LNCaP clone FGC (cell line): ENCODE results near the gene ARHGAP22.

Source experiments
- DNase-seq: peaks from one replicate; pipeline ENCODE4 v3.0.0-alpha.2; 2011; ENCODE audit warnings: low read depth
- H3K4me3 ChIP-seq: 2 replicates; pipeline ENCODE4 v1.5.1; 2011; ENCODE audit warnings: mild to moderate bottlenecking, low read depth, low read length, control low read depth
- TF ChIP-seq, protein P1 (sequence below): IDR thresholded peaks from 2 replicates; pipeline ENCODE4 v1.5.1; 2012; ENCODE audit warnings: mild to moderate bottlenecking; ENCODE audit not compliant: control insufficient read depth, insufficient read depth; ENCODE audit errors: extremely low read depth

Gene ARHGAP22

DNA sequence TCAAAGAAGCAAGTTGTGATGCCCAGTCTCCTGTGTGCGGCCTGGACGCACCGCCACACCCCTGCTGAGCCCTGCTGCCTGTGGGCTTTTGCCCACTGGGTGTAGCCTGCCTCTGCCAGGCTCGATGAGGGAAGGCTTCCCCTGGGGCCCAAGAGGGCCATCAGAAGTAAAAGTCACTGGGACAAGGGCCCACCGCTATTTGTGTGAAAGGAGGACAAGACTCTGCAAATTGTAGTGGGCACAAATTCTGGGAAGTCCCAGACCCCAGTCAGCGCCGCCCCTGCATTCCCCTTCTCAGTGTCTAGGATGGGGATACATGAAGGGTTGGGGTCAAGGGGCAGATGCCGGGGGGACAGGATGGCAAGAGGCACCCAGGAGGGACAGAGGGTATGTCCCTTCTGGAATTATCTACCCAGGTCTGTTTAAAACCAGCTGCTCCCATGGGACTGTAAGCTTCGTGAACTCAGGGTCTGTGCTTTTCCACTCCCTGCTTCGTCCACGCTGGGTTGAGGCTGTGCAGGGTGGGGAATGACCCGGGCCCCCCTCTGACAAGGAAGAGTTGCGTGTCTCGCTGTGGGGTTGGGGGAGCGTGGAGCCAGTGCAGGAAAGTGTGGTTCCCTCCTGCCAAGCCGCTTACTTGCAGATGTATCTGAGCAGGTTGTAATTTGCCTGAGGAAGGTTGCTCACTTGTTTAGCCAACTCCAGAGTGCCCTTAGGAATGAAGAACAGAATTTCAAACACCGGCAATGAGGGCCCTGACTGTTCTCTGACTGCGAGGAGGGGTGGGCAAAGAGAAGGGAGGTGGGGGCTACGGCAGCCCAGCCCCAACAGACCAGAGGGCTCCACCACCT, 151.2 kb downstream of the ARHGAP22 start:
- H3K4me3 ChIP-seq = no peak overlapping the region
- TF ChIP-seq, protein P1, sequence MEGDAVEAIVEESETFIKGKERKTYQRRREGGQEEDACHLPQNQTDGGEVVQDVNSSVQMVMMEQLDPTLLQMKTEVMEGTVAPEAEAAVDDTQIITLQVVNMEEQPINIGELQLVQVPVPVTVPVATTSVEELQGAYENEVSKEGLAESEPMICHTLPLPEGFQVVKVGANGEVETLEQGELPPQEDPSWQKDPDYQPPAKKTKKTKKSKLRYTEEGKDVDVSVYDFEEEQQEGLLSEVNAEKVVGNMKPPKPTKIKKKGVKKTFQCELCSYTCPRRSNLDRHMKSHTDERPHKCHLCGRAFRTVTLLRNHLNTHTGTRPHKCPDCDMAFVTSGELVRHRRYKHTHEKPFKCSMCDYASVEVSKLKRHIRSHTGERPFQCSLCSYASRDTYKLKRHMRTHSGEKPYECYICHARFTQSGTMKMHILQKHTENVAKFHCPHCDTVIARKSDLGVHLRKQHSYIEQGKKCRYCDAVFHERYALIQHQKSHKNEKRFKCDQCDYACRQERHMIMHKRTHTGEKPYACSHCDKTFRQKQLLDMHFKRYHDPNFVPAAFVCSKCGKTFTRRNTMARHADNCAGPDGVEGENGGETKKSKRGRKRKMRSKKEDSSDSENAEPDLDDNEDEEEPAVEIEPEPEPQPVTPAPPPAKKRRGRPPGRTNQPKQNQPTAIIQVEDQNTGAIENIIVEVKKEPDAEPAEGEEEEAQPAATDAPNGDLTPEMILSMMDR = no peak
- DNase-seq = no peak

DNA sequence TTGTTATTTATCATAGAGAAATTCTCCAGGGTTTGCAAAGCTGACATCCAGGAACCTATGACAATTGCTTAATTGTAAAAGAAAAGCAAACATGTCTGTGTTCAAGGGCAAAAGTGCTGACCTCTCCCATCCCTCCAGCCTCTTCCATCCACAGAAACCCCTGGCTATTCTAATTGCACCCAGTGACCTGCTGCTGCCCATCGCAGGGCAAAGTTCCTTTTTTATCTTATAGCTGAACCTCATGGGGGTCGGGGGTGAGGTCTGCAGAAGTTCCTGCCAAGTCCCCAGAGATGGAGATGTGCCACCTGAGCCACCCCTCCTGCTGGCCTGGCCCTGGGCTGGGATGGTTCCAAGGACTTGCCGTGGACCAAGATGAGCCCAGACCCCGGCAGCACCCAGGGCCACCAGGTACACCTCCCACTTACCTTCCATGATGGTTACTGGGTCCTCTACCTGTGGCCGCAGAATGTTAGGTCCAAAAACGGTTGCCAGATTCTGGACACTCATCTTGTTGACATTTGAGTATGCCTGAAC, 151.9 kb downstream of the ARHGAP22 start:
- no peak overlapping the region for H3K4me3 ChIP-seq
- TF ChIP-seq, protein P1 = no peak
- DNase-seq = no peak

DNA sequence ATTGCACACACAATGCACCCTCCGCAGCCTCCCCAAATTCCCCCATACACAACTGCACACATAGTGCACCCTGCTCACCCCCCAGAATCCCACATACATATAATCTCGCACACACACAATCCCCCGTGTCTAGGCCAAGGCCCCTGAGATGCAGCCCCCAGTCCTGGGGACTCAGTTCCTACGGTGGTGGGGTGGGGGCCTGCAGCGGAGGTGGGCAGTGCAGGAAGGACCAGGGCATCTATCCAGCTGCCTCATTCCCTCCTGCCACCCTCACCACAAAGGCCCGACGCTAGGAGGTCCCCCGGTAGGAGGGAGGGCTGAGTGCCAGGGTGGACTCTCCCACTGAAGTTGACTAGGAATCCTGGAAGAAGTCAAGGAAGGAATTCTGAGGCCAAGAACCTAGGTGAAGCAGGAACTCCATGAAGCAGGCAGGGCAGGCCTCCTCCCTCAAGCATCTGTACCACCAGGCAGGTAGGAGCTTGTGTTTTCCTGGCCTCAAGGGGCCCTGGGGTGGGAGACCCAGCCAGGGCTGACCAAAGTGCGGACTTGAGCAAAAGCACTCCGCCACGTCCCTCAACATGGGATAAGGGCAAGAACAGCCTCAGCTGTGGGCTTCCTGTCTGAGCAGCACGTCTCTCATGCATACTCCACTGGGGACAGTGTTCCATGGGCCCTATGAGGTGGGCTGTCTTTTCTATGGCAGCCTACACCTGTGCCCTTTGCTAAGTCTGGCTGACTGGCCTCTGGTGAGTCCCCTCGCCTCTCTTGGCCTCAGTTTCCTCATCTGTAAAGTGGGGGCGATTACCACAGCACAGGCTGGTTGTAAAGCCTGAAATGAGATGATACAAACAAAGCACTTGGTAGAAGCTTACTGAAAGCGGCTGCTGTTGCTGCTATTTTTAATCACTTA, 152.6 kb downstream of the ARHGAP22 start:
- TF ChIP-seq, protein P1 = no peak
- no peak overlapping the region for H3K4me3 ChIP-seq
- DNase-seq = no peak

DNA sequence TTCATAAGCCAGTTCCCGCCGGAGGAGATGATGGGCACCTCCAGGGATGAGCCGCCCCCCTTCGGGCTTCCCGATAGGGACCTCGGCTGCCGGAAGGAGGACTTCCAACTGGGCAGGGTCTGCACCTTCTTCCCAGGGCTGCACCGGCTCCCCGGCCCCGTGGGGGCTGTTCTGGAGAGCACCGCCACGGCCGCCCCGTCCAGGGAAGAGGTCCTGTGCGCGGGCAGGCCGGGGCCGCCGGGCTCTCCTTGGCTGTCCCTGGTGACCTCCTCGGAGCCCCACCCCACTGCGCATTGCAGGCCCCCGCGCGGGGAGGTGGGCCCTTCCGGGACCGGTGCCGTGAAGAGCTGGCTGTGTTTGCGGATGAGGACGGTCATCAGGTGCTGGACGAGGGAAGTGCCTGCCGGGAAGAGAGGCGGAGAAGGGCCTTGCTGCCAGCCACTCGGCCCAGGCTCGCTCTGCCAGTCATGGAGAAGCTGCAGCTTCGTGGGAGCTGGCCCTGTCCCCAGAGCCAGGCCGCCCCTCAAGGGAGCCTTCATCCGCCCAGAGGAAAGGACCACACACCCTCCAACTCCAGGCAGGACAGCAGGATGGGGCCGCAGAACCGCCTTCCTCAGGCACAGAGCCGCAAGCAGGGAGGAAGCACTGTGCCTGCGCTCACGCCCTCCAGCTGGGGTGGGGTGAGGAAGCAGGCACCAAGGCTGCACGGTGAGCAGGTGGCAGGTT, 154.0 kb downstream of the ARHGAP22 start:
- no peak overlapping the region for H3K4me3 ChIP-seq
- TF ChIP-seq, protein P1 = no peak
- DNase-seq = no peak

DNA sequence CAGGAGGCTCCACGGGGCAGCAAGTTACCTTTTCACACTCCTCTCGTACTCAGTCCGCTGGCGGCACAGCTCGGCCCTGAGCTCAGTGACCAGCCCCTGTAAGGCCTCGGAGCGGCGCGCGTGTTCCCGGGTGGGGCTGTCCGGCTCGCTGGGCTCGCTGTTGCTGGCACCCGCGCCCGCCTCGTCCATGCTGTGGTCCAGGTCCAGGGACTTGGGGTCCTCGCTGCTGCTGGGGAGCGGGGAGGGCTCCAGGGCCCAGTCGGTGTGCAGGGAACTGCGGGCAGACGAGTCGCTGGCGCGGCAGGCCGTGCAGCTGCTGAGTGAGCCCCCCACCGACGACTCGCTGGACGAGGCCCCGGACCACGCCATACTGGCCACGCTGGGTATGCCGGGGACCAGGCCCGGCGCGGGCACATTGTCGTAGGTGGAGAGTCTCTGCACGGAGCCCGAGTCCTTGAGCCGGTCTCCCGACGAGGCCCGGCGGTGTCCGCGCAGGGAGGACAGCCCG, 154.6 kb downstream of the ARHGAP22 start:
- no peak overlapping the region for H3K4me3 ChIP-seq
- DNase-seq = no peak
- TF ChIP-seq, protein P1 = no peak

DNA sequence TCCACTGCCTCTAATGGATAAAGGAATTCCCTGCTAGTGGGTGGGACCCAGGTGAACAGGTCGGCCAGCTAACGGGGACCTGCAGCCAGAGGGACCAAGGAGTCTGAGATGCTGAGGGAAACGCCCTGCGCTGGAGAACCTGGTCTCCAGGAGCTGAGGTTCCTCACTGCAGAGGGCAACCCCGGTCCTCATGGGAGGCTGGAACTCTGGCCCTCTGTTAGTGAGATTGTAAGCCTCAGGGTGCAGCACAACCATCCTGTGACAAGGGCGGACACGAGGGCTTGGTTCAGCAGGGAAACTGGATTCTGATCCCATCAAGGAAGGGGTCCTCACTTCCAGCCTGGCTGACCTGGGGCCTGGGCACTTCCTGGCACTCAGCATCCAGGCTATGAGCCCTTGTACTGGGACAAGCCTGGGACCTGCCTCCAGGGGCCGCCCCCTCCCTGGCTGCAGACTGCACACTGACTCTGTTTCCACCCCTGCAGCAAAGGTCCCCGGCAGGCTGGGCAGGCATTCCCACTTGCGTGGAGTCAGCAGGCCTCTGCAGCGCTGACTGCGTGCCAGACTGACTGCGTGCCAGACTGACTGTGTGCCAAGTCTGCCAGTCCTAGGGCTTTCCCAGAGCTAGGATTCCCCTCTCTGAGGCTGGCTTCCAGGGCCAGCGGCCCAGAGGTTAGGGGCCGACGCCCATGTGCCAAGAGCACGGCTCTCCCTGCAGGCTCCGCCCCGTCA, 155.2 kb downstream of the ARHGAP22 start:
- no peak for DNase-seq
- H3K4me3 ChIP-seq = no peak overlapping the region
- TF ChIP-seq, protein P1 = no peak
